NCI-H2196 treated with DMSO at 0.1 percent for 48 hours (cell line): ENCODE data around the gene MAGIX.

Experiments used
- DNase-seq: peaks from one replicate; lab custom pipeline; 2025; ENCODE audit not compliant: unreplicated experiment; lab: John Stamatoyannopoulos, UW

Gene MAGIX

DNA sequence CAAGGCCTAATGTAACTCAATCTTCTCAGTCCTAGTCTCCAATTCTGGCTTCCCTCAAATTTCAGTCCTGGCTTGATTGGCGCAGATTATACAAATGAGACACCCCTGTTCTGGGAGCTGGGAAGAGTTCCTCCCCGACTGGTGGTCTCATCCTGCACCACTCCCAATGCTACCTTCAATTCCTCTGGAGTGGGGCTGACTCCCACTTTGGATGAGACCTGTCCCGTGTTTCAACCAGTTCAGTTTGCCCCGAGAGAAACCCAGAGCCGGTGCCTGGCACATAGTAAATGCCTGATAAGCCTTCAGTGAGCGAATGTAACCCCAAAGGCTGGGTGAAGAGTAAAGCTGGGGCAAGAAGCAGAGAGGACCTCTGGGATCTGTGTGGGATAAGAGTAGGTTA lies 41.5 kb downstream of the MAGIX start:
- no peak for DNase-seq

DNA sequence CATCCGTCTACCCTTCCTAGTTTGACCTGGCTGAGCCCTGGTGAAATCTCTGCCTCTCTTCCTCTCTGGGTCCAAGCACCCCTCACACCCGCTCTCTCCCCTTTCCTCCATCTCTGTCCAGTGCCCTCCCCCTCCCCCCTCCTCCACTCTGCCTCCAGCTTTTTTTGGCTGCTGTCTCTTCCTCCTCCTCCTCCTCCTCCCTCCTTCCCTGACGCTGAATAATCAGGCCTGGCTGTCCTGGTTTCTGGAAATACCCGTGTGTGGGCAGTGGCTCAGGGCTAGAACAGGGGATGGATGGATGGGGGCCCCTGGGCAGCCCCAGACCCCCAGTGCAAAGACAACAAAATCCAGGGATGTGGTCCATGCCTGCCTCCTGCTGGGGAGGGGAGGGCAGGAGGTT lies 42.2 kb downstream of the MAGIX start:
- no peak for DNase-seq

DNA sequence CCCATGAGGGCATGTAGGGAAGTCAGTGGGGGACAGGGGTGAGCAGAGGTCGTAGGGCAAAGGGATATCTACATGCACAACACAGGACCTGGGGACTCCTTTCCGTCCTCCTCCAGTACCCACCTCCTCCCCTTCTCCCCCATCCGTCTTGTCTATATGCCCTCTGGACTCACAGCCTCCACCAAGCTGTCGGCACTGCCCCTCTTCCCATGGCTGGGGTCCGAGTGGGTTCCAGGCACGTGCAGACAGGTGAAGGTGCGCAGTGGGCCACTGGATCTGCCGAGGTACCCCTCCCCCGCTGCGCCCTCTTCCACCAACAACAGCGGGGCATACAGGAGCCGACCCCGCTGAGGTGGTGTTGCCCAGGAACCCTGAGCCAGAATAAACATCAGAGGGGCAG lies 42.9 kb downstream of the MAGIX start:
- DNase-seq = no peak

DNA sequence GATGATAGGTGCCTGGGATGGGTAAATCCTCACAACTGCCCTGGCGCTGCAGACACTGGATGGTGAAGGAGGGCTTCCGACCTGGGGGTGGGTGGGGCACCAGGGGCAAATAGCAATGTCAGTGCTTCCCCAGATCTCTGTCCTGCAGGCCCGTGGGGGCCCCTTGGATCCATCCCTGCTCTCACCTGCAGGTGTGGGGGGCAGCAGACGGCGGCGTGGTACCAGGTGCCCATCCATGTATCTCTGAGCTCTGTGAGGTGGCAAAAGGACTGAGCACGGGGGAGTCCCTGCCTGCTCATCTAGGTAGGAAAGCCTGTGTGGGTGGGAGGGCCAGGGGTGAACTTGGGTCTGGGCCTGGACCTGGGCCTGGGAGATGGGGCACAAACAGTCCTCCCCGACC lies 44.0 kb downstream of the MAGIX start:
- DNase-seq = no peak

DNA sequence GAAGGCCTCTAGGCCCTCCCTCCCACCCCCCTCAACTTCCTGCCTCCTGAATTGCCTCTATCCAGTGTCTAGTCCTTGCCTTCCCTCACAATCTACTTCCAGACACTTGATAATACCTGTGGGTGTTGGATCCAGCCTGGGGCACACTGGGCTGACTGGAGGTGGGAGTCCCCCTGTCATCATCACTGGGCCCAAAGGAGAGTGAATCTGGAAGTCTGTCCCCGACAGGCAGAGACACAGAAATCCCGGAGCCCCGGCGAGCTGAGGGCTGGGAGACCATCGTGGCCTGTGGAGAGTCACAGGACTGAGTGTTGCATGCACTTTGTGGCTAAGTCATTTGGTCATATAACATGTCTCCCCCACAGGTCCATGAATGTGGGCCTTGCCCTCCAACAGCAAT lies 45.8 kb downstream of the MAGIX start:
- no peak for DNase-seq

DNA sequence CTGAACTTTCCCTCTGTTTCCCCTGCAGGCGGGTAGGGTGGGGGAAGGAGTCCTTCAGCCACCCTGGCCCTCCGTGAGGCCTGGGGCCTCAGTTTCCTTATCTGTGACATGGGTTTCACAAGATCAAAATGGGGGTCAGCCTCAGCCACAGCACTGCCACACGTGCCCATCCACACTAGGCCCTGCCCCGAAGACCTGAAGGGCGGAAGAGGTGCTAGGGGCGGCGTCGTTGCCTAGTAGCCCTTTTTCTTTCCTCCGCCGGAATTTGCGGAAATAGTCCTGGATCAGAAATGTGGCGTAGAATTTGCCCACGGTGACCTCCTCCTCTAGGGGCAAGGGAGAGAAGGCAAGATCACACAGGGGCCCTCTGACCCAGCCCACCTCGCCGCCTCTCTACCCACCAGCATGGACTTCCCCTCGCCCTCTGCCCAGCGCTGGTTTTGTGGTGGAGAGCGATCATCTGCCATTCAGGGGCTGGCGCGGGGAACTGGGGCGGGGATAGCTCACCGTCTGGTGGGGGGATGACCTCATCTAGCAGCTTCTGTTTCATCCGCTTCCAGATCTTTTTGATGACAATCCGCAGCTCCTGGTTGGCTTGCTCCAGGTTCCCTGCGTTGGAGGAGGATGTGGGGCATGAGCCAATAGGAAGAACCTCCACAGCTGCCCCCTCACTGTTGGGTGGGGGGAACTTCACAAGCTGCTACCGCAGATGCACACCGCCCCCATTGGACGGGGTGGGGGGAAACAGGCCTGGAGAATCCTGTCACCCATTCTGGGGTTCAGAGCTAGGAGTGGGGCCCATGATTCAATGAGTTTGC lies 47.1 kb downstream of the MAGIX start:
- no peak for DNase-seq

DNA sequence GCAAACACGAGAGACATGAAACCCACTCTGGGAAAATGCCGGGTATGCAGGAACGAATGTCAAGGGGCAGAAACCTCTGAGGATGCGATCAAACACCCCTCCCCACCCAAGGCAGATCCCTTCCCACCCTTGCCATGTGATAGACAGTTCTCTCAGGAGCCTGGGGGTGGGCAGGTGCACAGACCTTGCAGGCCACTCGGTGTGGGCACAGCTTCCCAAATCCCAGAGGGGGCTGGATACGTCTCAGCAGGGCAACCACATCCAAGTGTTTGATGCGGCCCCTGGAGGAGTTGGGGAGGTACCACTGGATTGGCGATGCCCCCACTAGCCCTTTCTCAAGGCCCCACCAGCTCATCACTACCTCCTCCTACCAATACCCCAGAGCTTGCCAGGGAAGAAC lies 47.8 kb downstream of the MAGIX start:
- no peak for DNase-seq

DNA sequence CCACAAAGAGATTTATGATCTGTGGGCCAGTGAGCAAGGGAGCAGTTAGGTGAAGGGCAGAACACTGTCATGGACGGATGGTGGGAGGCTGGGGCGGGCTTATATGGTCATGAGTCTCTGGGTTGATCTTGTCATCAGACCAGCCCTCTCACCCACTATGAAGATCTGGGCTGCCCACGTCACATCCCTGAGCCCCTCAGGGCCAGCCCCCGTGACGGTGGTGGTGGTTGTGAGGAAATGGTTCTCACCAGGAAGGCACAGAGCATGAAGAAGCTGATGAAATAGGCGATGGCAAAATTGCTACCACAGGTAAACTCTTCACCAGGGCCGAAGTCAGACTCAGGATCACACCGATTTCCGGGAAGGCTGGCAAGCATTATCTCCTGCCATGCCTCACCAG lies 48.5 kb downstream of the MAGIX start:
- DNase-seq = no peak

DNA sequence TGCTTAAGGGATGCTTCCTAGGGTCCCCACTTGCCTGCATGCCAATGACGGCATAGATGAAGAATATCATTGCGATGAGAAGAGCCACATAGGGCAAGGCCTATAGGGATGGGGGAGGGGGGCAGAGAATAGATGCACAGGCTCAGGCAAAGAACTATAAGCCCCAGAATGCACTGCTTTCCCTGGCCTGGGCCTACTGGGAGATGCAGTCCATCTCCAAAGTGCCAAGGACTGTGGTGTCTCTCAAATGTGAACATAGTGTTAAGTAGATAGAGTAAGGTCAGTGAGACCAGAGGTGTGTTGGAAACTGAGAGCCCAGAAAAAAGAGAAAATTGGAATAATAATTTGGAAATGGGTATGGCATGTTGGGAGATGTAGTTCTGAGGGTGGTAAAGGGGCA lies 49.7 kb downstream of the MAGIX start:
- no peak for DNase-seq

DNA sequence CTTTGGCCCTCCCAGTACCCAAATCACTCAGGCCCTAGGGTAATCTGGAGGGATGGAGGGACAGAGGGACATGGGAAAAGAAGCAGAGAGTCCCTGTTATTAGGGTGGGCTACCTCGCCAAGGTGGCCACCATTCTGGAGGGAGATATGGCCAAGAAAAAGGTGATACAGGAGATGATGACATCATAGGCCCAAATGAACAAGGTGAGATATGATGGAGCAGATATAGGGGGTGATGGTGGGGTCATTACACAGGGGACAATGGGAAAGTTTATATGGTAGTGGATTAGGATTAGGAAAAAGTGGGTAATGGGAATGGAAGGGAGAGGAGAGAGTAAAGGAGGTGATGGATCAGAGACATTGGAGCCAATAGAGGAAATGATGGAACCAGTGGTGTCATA lies 50.3 kb downstream of the MAGIX start:
- DNase-seq = no peak

DNA sequence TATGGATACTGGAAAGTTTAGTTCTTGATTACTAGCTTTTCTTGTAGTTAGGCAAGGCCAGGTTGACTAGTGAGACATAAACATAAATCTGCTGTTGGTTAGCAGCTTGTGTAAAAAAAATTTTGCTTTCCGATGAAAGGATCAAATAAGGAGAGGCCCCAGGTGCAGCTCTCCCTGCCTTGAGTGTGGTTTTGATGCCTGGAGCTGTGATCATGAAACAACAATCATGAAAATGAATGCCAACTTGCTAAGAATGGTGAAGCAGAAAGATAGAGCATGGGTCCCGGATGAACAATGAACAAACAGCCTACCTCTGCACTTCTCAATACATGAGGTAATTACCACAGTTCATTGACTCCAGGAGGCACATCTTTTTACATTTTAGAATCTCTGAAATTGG lies 51.9 kb downstream of the MAGIX start:
- DNase-seq = no peak

DNA sequence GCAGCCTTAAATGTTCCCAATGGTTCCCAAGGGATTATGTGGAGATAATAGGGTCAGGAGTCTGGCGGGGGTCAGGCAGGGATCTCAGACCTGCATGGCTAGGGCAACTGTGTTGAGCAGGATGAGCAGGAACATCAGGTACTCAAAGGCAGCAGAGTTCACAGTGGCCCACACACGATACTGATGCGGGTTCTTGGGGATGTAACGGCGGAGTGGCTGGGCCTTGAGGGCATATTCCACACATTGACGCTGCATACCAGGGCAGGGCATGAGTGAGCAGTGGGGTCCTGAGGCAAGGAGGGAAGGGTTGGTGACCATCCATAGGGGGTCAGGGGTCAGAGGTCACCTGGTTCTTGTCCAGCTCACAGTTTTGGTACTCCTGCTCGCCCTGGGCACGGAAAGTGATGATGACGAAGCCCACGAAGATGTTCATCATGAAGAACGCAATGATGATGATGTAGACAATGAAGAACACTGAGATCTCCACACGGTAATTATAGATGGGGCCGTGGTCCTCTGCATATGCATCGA lies 52.5 kb downstream of the MAGIX start:
- no peak for DNase-seq
